GM21367 (cell line): ENCODE data around the gene TCHP.
"Not testable (repeated sequence)": the region's sequence is repeated elsewhere in the genome, so short reads cannot be mapped to it uniquely, and the experiment has no call there.

Source experiments
- ATAC-seq: cut with Tn5 transposase; IDR thresholded peaks from one replicate; pipeline ENCODE4 v1.9.1; 2021; ENCODE audit not compliant: unreplicated experiment

Gene TCHP

DNA sequence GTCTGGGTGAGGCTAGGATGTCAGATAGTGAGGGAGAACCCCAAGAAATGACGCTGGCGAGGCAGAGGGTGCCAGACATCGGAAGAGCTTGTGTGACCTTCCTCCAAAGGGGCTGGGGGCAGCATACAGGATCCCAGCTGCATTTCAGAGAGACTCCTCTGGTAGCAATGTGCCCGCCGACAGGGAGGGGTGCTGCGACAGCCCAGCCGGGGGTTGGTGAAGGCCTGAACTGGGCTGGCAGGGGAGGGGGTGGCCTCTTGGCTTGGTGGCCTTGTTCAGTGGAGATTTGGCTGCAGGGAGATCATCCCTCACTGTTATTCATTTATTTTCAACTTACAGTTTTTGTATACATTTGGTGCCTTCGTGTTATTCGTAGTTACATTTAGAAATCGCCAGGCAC is 5.2 kb downstream of the TCHP start:
- ATAC-seq, result no peak

DNA sequence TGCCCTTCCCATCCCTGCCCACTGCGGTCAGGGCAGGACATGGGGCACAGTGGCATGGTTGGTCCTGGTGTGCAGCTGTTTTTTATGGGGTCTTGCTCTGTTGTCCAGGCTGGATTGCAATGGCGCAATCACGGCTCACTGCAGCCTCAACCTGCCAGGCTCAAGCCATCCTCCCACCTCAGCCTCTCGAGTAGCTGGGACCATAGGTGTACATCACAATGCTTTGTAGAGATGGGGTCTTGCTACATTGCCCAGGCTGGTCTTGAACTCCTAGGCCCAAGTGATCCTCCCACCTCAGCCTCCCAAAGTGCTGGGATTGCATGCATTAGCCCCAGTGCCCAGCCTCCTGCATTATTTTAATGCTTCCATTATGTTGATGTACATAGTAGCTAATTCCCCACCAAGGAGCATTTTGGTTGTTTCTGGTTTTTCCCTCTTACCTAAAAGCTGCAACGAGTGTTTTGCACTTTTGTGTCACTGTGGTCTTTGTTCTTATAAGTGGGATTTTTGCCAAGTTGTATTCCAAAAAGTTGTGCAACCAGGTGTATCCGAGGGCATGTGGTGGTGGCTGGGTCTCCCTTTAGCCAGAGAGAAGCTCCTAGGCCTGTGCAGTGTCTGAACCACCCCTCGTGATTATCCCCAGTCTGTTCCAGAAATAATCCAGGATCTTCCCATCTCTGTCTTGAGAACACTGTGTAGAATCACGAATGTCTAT is 10.3 kb downstream of the TCHP start:
- no peak for ATAC-seq

DNA sequence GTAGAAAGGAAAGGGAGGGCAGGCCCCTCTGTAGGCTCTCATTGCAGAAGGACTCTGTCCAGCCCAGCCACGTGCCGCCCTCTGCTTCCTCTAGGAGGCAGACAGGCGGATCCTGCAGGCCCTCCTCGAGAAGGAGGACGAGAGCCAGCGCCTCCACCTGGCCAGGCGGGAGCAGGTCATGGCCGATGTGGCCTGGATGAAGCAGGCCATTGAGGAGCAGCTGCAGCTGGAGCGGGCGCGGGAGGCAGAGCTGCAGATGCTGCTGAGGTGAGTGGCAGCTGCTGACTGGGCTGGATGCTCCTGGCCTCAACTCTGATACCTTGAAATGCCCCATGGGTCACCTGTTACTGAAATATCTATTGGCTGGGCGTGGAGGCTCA is 10.9 kb downstream of the TCHP start:
- no peak for ATAC-seq

DNA sequence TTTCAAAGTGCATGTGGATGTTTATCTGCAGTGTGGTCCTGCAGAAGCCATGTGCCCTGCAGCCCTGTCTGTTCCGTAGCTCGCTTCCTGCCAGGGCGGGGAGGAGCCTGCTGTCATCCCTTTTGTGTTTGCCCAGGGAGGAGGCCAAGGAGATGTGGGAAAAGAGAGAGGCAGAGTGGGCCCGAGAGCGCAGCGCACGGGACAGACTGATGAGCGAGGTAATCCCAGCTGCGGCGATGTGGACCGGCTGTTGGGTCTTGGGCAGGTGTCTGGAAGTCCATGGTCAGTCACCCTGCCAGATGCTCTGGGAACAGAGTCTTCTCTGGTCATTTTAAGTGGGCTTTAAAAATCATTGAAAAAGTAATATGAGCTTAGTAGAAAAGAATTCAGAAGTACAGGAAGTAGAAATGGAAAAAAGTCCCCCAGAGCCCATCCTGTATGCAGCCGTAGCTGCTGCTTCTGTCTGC is 12.8 kb downstream of the TCHP start:
- ATAC-seq, result no peak

DNA sequence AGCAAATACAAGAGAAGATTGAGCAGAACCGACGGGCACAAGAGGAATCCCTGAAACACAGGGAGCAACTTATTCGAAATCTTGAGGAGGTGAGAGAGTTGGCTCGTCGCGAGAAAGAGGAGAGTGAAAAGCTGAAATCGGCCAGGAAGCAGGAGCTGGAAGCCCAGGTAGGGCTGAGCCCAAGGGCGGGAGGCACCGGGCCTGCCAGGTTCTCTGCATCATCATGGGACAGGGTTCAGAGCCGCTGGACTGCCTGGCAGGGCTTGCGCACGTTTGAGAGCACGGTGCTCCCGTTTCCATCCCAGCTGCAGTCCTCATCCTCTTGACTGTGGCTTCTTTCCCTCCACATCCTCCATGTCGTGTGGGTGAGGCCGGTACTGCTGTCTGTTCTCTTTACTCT is 14.4 kb downstream of the TCHP start:
- no peak for ATAC-seq

DNA sequence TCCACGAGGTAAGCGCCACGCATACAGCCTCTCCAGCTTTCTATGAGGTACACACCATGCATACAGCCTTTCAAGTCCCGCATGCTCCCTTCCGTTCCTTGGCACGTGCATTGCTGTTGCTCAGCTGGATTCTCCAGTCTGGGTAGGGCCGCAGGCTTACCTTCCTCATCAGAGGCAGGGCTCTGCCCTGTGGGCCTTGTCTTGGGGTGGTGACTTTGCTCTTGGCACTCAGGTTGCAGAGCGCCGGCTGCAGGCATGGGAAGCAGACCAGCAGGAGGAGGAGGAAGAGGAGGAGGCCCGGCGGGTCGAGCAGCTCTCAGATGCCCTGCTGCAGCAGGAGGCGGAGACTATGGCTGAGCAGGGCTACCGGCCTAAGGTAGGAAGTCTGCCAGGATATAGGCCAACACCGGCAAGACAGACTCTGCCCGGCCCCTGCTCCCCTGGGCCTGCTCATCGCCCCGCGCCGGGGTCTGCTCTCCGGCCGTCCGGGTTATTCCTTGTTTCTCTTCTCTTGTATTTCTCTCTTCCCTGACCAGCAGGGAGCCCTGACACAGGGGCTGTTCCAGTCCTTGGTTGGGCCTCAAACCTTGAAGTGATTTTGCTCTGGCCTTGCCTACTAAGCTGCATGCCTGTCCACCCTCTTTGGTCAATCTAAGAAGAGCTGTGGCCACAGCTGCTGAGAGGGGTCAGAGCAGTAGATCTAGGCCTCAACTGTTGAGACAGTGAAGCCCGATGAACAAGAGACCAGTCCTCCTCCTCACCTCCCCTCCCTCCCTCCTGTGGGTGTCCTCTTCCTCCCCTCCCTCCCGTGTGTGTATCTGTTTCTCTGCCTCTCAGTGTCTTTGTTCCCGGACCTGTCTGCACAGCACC is 15.3 kb downstream of the TCHP start:
- no peak for ATAC-seq

DNA sequence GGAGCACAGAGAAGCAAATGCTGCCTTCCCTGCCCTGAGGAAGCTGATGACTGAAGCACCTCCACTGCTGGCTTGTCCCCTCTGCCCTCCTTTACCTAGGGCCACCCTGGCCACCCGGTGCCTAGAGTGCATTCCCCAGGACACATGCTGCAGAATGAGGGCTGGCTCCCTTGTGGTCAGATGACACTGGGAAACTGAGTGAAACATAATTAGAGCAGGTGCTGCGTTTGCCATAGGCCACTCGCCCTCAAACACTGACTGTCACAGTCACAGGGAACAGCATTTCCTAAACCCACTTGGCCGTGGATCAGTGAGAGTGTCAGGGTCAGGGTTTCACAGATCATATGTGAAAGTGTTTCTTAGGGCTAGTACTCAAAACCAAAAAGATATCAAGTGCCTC is 16.0 kb downstream of the TCHP start:
- no peak for ATAC-seq

DNA sequence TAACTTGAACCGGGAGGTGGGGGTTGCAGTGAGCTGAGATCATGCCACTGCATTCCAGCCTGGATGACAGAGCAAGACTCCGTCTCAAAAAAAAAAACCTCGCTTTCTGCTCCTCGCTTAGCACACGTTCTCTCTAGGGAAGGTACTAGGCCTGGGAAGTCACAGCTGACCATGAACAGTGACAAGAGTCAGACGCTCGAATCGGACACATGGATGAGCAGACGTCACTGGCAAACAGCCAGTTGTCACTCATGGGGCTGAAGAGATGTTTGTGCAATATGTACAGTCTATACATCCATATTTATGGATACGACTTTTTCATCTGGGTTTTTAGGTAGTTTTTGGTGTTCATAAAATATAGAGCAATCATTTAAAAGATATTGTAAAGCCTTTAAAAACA is 19.4 kb downstream of the TCHP start:
- no peak for ATAC-seq

DNA sequence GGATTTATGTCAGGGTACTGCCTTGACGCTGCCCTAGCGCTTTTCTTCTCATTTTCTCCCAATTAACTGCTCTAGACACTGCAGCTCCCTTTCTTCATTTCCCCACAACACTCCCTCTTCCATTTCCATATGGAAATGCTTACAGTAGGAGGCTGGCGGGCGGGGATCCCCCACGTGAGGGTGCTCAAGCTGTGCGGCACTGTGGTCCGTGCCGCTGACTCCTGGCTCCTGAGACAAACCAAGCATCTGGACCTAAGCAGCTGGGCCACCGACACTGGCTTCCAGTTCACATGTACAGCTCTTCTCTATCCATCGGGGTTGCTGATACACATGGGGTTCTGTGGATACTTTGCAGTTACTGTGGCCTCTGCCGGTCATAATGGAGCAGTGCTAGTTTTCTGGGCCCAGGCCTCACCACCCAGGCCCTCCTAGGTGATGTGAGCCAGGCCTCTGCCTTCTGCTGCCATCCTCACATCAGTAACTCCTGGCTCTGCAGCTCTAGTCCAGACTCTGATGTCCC is 20.2 kb downstream of the TCHP start:
- no peak for ATAC-seq

DNA sequence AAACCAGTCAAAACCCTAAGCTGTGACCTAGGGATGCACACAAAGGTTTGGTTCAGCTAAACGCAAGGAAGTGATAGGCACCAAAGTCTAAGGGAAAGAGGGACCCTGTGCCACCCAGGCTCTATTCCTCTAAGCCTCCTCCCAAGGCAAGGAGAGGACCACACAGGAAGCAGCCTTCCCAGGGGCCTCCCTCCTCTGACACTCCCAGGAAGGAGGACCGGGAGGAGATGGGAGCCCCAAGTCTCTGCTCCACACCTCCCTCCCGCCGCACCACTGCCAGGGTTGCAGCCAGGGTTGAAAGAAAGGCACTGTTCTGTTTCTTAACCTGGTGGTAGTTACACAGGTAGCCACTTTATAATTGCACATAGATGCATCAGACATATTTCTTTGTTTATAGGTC is 21.9 kb downstream of the TCHP start:
- no peak for ATAC-seq

DNA sequence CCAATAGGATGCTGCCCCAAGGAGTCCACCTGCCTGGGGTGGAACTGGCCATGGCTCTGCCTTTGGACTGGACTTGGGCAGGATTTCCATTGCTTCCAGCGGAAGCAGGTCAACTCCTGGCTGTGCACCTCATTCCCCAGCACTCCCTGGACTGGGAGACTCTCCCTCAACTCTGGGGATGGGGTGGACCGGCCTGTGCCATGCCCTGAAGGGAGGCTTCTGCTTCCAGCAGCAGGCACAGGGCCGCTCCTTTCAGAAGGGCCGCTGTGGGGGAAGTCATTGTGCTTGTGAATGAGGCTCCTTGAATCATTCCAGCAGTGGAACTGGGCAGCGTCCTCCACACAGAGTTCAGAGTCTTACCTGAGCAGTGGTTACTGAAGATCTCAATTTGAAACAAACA is 23.0 kb downstream of the TCHP start:
- ATAC-seq, result no peak

DNA sequence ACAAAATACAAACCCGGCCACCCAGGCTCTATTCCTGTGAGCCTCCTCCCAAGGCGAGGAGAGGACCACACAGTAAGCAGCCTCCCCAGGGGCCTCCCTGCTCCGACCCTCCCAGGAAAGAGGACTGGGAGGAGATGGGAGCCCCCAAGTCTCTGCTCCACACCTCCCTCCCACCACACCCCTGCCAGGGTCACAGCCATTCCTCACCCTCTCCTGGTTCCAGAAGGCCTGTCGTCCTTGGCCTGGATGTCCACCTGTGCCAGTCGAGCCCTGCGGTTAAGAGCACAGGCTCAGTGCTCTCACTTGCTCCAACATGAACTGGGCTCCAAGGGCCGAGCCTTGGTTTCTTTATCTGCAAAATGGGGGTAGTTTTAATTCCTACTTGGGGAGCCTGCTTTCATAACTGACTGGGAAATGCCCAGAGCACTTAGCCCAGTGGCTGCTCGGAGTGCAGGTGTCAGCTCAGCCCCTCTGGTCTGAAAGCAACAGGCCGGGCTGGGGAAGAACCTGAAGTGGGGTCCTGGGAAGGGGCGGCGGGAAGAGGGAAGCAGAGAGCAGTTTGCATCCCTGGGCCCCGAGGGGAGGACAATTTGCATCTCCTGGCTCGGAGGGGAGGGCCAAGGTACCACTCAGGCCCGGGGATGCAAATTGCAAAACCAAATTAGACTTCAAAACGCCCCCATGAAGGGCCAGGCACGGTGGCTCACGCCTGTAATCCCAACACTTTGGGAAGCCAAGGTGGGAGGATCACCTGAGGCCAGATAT is 23.6 kb downstream of the TCHP start:
- no peak for ATAC-seq

DNA sequence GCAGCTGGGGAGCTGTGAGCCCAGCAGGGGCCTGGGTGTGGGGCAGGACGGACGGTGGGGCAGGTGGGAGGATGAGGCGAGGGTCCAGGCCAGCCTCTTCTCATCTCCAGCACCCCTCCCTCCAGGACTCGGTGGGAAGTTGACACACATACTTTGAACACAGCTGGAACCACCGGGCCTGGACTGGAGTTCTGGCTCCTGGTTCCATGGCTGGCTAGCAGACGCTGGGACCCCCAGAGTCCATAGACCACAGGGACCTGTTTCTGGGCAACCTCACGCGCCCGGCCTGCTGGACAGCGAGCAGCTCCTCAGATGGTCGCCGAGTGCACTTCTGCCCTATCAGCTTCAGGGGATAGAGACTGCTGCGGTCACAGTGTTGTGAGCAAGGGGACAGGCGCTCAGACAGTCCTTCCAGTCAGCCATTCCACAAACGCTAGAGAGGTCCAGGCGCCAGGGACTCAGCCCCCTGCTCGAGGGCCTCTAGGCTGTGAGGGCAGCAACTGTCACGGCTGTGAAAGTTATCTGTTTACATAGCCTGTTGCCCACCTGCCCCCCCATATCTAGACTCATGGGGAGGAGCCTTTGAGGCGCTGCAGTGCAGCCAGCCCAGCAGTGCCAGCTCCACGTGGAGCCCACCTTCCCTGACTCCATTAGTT is 25.2 kb downstream of the TCHP start:
- ATAC-seq, result no peak

DNA sequence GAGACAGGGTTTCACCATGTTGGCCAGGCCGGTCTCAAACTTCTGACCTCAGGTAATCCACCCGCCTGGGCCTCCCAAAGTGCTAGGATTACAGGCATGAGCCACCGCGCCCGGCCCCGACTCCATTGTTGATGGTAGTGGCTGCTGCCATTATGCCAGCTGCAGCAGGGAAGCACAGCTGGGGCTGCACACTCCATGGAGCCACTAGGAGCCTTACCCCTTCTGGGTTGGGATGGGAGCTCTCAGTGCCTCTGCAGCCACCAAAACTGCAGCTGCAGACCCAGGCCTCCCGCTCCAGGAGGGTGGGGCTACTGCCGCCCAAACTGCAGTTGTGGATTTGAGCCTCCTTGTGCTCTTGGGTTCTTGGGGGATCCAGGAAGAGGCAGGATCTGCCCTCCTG is 25.9 kb downstream of the TCHP start:
- ATAC-seq, result no peak

DNA sequence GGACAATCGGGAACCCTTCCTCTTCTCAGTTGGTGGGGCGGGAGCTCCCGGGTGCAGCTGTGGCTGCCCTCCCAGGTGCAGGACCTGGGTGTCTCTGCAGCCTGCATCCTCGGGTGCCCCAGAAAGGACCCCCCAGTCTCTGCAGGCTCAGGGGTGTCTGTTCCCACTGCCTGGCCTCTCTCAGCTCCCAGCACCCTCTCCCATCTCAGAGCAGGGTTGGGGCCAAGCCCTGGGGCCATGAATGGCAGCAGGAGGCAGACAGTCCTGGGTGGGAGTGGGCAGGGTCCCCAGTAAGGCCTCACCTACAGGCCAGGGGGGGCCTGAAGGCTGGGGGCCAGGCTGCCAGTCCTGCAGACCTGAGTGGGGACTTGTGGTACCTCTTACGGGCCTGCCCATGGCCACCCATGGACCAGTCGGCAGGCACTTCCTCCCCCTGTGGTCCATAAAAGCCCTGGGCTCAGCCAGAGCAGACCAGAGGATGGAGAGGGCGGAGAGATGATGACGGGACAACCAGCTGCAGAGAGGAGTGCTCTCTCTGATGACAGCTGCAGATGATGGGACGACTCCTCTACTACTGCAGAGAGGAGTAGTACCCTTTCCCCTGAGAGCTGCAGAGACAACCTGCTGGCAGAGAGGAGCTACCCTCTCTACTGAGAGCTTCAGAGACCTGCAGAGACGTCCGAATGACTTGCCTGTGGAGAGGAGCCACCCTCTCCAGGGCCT is 26.6 kb downstream of the TCHP start:
- ATAC-seq, result no peak

DNA sequence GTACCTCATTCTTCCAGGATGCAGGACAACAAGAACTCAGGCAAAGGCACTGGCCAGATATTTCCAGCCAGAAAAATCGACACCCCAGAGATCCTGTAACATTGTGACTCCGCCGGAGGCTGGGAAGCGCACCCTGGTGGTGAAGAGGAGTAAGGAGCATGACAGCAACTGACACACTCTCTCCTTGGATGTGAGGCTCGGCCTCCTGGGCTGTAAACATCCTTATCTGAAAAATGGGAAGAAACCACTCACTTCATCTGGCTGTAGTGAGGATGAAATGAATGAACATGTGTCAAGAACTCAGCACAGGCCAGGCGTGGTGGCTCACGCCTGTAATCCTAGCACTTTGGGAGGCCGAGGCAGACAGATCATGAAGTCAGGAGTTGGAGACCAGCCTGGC is 27.5 kb downstream of the TCHP start:
- ATAC-seq, result no peak

DNA sequence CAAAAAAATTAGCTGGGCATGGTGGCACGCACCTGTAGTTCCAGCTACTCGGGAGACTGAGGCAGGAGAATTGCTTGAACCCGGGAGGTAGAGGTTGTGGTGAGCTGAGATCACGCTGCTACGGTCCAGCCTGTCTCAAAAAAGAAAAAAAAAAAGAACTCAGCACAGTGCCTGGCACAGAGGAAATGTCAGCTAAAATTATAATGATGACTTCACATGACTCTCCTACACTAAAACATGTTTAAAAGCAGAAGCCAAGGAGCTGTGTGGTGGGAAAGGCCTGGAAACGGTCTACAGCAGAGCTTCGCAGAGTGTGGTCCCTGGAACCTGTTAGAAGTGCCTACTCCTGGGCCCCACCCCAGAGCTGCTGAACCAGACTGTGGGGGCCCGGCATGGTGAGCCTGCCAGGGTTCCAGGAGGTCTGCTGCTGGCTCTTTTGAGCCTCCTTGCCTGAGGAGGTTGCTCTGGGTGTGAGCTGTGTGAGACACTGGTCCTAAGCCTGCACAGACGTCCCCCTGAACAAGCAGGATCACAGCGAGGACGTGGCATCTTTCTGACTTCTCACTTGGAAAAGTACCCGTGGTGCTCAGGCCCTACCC is 28.1 kb downstream of the TCHP start:
- ATAC-seq, result no peak

DNA sequence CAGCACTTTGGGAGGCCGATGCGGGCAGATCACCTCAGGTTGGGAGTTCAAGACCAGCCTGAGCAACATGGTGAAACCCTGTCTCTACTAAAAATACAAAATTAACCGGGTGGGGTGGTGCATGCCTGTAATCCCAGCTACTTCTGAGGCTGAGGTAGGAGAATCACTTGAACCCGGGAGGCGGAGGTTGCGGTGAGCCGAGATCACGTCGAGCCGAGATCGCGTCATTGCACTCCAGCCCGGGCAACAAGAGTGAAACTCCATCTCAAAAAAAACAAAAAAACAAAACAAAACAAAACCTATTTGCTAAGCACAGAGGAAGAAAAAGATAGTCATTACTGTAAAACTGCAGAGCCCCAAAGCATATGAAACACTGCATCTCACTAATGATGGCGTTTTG is 29.3 kb downstream of the TCHP start:
- ATAC-seq, result not testable (repeated sequence)

DNA sequence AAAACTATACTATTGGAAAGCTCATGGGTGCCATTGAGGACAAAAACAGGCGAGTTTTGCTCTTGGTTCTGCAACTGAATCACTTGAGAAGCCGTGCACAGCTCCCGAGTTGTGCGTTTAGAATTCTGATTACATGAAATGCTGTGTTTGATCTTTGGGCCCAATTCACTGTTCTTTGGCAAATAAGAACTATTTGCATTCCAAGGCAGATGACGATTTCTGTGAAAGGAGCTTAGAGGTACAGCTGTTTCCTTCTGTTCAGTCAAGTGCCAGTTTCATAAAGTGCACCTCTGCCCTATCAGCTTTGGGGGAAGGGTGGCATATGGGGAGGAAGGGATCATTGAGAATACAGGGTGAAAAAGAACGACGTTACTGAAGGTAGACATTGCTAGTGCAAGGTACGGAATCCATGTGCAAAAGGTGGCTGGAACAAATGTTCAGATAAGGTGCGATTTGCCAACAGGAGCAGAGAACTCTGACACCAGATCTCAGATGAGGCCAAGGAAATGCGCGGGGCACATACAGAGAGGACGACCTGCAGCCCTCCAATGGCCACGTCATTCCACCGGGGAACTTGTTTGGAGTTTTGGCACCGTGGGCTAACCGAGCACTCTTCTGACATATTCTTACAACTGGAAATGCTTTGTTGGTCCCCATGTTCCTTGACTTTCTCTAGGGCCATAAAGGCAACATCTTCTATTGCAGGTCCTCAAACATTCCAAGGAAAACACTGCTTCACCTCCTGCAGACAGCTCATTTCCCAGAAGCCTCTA is 30.1 kb downstream of the TCHP start:
- no peak for ATAC-seq
